Measurements from ENCODE around the gene PIK3CD.

PIK3CD gene

DNA sequence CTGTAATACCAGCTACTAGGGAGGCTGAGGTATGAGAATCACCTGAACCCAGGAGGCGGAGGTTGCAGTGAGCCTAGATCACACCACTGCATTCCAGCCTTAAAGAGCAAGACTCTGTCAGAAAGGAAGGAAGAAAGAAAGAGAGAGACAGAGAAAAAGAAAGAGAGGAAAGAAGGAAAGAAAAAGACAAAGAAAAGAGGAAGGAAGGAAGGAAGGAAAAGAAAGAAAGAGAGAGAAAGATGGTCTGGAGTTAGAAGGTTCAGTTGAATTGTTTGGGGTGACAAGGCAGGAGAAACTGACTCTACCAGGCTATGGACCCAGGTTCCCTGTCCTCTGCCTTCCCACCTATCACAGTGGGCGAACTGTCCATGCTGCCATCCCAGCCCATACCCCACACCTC lies 27.4 kb upstream of the PIK3CD start:
- no peak for DNase-seq

DNA sequence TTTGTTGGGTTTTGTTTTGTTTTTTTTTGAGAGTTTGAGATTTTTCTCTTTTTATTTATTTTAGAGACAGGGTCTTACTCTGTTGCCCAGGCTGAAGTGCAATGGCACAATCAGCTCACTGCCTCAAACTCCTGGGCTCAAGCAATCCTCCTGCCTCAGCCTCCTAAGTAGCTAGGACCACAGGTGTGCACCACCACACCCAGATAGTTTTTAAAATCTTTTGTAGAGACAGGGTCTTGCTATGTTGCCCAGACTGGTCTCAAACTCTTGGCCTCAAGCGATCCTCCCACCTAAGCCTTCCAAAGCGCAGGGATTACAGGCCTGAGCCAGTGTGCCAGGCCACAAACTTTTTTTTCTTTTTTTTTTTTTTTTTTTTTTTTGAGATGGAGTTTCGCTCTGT lies 26.5 kb upstream of the PIK3CD start:
- peak in 1 of 6 experiments; percentile 2 for DNase-seq

- DNase-seq, result no peak
These were observed 25.3 kb upstream of the PIK3CD start for GRCh38 chr1:9626201-9626608.

DNA sequence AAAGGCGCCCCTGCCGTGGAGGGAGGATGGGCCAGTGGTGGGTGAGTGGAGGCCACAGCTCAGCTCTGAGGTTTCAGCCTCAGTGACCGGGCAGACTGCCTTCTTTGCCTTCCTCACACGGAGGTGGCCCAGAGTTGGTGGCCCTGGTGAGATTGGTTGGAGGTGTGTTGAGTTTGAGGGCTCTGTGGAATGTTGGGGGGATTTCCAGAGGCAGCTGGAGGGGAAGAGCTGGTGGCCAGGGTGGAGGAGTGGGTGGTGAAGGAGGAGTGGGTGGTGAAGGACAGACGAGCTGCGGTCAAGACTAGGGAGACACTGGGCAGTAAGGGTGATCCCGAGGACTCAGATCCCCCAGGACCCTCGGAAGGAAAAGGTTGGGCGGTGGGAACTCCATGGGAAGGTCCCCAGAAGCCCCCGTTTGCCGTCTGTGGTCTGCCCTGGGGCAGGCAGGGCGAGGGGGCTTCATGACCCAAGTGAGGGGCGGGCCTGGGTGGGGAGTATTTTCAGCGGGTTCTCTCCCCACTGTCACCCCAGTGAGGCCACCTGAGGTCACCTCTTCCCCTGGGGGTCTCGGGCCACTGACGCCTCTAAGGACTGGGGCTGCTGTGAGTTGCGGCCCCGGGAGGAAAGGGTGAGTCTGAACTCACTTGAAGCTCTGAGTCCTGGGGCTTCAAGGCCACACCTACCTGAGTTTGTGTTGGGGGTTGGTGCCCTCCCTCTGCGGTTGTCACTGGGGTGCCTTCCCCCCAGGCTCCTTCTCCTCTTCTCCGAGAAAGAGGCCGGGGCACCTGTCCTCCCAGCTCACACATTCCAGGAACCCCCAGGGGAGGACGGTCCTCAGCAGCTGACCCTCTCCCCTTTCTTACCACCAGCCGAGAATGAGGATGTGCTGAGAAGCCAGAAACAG lies 22.7 kb upstream of the PIK3CD start:
- peak; percentile 55 to 86 (median 68) for DNase-seq

DNA sequence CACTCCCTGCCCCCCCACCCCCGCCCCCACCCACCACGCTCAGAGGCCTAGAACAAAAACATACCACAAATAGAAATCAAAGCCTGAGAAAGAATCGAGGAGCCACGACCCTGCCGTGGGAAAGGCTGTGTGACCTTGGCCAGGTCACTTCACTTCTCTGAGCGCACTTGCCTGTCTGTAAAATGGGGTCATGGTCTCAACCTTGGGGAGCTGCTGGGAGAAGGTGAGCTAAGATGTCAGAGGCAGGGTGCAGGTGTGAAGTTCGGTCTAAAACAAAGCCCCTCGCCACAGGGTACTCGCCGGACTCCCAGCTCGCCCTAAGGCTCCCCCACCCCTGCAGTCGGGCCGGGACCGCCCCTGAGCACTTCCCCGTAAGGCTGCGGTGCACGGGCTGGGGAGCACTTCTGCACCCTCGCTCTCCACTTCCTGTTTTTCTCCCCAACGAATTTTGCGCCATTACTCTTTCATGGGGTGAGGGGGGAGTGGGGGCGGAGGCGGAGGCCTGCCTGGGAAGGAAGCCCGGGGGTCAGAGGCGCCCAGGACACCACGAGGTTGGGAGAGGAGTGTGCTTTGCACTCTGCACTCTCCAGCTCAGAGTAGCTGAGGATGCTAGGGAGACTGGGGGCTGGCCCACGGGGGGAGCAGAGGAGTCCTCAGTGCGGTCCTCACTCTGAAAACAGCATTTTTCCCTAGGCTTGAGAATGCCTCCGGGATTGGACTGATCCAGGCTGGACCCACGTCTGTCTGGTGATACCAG lies 21.9 kb upstream of the PIK3CD start:
- peak; percentile 57 to 87 (median 72) for DNase-seq

DNA sequence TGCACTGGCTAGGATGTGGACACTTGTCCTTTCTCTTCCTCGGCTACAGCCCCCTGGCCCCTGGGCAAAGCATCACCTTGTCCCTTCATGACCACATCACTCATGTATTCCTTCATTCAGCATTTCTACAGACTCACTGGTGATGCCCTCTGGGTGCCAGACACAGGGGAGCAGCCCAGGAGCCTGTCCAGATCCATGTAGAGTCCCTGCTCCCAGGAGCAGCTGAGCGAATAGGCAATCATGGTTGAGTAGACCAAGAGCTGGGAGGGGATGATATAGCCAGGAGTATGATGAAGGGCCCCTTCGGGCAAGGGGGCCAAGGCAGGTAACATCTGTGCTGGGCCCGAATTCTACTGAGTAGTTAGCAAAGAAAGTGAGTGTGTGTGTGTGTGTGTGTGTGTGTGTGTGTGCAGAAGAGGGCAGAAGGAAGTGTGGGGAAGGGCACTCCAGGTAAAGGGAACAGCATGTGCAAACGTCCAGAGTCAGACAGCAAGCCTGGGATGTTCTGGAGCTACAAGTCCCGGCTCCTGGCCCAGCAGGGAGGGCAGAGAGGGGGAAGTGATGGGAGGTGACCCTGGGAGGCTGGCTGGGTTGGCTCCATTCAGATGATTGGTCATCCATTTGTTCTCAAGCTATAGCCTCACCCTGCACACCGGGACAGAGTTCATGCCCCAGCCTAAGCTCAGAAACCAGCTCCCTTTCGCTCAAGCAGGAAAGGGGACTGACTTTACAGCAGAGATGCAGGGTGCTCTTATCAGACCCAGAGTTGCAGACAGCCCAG lies 21.0 kb upstream of the PIK3CD start:
- peak in 4 of 6 experiments; percentile 30 to 74 (median 46) for DNase-seq

- DNase-seq, result no peak
These were observed 19.9 kb upstream of the PIK3CD start for GRCh38 chr1:9631613-9632012.

DNA sequence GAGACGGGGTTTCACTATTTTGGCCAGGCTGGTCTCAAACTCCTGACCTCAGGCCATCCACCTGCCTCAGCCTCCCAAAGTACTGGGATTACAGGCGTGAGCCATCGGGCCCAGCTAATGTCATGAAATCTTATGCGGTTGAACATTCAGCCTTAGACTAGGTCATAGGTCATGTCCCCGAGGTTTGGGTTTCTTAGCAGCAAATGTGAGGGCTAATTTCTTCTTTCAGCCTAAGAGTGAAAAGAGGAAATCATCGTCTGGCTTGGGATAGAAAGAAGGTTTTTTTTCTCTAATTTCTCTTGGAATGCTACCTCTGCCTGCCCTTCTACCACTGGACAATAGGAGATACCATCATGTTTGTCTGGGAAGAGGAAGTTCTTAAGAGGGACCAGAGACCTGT lies 18.0 kb upstream of the PIK3CD start:
- no peak for DNase-seq

- no peak for DNase-seq
These were observed 16.9 kb upstream of the PIK3CD start for GRCh38 chr1:9634582-9634981.

DNA sequence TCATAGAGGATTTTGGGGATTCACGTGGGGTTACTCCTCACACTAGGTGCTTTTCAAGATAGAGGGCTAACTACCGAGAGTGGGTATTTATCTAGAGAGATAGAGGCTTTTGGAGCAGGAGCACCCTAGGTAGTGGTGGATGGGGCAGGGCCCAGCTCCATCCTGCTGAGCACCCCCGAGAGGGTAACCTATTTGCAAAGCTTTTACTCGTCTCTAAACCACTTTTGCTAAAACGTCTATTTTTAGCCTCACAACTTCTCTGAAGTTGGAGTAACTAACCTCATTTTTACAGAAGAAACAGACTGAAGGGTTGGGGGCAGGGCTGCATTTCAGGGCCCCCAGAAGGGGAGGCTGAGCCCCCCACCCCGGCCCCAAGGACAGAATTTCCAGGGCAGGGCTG lies 12.3 kb upstream of the PIK3CD start:
- peak in 1 of 6 experiments; percentile 18 for DNase-seq

DNA sequence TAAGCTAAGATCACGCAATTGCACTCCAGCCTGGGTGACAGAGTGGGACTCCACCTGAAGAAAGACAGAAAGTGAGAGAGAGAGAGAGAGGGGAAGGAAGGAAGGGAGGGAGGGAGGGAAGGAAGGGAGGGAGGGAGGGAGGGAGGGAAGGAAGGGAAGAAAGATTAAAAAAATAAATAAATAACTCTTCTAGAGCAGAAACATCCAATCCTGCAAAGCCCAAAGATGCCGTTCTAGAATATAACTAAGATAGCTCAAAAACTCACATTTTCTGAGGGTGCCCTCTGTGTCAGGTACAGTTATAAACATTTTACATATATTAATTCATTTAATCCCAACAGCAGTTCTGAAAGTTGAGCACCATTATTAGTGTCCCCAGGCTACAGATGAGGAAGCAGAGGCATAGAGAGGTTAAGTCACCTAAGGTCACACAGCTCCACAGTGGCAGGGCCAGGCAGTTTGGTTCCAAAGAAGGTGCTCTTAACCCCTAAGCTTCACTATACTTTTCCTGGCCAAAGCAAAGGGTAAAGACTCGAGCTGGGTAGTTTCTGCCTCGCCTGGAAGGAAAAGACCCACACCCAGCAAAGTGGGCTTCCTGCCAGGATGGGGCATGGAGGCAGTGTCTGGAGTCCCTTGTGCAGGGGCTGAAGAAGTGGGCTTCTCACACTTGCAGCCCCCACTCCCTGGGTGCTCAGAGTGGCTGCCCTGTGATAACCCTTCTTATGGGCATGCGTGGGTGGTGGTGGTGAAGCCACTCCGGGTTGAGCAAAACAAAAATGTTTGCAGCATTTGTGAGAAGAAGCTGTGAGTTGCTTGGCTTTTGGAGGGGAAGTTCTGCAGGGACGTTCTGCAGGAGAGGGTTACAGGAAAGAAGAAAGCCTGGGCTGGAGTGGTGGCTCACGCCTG lies 7.9 kb upstream of the PIK3CD start:
- DNase-seq, result peak in 2 of 6 experiments; percentile 13 to 16

- DNase-seq, result no peak
These were observed 5.5 kb upstream of the PIK3CD start for GRCh38 chr1:9646037-9646436.

DNA sequence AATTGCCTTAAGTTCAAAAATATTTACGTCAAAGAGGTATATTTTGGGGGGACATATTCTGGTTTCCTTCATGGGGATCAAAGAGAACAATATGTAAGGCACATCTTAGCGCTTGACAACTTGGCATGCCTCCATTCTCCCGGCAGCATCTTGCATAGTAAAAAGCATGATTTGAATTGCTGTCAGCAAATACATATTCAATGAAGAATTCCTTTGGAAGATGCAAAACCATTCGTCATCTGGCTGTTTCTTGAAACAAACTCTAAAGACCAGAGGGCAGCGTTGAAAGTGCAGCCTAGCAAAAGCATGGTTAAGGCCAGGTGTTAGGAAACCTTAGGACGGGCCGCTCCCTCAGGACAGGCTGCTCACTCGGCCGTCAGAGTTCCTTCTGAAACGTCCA lies 3.4 kb upstream of the PIK3CD start:
- no peak for DNase-seq

DNA sequence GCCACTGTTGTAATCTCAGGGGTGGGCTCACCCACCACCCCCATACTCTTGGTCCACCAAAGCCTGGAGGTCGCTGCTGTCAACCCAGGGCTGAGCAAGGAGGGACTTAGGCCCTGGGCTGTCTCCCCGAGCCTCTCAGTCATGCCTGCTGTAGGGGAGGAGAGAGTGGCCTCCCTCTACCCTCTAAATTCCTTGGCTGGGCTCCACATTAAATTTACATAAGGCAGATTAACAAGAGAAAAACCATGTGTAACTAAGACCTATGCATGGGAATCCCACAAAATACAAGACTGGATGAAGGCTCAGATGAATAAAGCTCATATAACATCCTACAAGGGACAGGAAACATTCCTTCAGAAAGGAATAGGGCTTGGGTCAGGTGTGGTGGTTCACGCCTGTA lies 1.8 kb upstream of the PIK3CD start:
- DNase-seq, result no peak

DNA sequence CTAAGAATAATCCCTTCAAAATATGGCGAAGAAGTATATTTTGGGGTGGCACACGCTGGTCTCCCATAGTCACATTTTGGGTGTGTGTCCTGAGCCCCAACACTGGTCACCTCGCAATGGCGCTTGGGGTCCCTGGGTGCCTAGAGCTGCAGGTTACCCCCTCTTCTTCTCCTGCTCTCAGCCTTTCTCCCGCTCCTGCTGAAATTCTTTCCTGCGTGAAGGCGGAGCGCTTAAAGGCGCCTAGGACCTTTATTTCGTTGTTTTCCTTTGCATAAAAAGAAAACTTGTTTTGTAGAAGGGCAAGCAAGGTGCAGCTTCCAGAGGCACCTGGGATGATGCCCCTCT lies 339 bp upstream of the PIK3CD start:
- peak in 1 of 6 experiments; percentile 43 for DNase-seq

GRCh38 chr1:9652379-9653209 lies 1.1 kb downstream of the PIK3CD start:
- DNase-seq, result peak; percentile 52 to 84 (median 74)

DNA sequence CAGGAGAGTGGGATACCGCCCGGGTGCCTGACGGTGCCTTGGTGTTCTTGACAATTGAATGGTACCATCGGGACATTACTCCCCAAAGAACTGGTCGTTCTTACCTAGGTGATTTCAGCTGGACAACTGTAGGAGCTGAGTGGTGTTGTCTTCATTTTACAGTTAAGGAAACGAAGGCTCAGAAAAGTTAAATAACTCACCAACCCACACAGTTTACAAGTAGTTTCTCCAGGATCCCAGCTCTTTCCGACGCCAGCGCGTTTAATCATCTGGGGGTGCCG lies 1.6 kb downstream of the PIK3CD start:
- DNase-seq, result peak in 2 of 6 experiments; percentile 48 to 58

- peak in 4 of 6 experiments; percentile 24 to 60 (median 36) for DNase-seq
These were observed 2.0 kb downstream of the PIK3CD start for GRCh38 chr1:9653491-9654050.

DNA sequence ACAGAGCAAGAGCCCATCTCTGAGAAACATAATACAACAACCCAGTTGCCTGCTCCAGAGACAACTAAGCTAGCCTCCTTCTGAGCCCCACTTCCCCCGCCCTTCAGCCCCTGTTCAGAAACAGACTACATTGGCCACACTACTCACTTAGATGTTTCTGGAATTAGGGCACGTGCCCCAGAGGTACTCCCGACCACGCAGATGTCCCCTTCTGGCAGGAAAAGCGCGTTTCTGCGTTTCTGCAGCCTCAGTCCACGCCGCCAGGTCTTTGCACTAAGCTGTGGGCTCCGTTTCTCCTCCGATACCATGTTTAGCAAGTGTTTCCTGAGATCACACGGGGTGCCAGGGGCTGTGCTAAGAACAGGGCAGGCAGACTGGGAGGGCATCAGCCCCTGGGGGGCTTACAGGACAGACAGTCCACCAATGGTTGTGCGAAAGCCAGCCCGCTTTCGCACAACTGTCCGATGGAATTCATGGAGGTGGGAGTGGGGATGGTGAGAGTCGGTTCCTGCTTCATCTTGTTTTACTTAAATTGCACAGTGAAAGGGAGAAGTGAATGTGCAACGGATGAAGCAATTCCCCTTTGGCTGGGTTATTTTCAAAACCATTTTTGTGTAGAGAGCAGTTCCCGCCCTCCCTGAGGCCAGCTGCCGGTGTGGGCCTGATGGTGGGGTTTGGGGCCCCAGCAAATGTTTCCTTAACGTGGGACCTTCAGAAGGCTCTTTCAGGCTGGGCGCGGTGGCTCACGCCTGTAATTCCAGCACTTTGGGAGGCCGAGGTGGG lies 2.7 kb downstream of the PIK3CD start:
- DNase-seq, result peak in 3 of 6 experiments; percentile 24 to 57 (median 55)
